ENCODE measurements around the gene SH3GL2. TPM values are rescaled to one million over a fixed set of nuclear protein-coding genes. Genes with fewer than 3 reads are reported as not detected.

SH3GL2 gene
- total and polyA plus RNA-seq, 2 donors (not counting 1 experiment from before 2014, with no cell fraction given) = not detected

- no peak overlapping the region for H3K4me3 ChIP-seq (ENCODE audit: control extremely low read depth in 1 of 5, extremely low read depth in 1 of 5, insufficient read depth in 1 of 5, low read depth in 2 of 5, low read length in 4 of 5)
- POLR2A ChIA-PET = no interaction called here
- 100% methylated on average over 1 of the region's 1 CpG for WGBS (ENCODE audit: insufficient coverage)
- peaks cover 2% of the 10 kb centered on the region for H3K9me3 Mint-ChIP-seq (ENCODE audit: insufficient read depth)
- no peak overlapping the region for H2AFZ ChIP-seq (ENCODE audit: insufficient read depth, low read depth, low read length, poor library complexity, severe bottlenecking)
- no peak overlapping the region for H3K27ac Mint-ChIP-seq
- no peaks in the 10 kb centered on the region for H3K27me3 Mint-ChIP-seq
- no peak overlapping the region for H3K4me2 ChIP-seq (replicated peaks; ENCODE audit: low read depth, low read length, poor library complexity, severe bottlenecking)
- no peaks in the 10 kb centered on the region for H3K27me3 ChIP-seq (replicated peaks in 1 of 4; ENCODE audit: control extremely low read depth in 1 of 4, control insufficient read depth in 3 of 4, insufficient read depth in 4 of 4, low read length in 3 of 4)
- H3K79me2 ChIP-seq (ENCODE audit: control insufficient read depth, insufficient read depth, low read length) = no peaks in the 10 kb centered on the region
- no peaks in the 10 kb centered on the region for H3K4me1 Mint-ChIP-seq
- no peak for TF ChIP-seq CTCF (IDR thresholded peaks at IDR 0.05)
- no peak for TF ChIP-seq EZH2 (IDR thresholded peaks at IDR 0.05; ENCODE audit: borderline replicate concordance, insufficient read depth, low read depth, low read length, poor library complexity, severe bottlenecking)
- no peak for ATAC-seq (ENCODE audit: low read depth)
- no peaks in the 10 kb centered on the region for H4K20me1 ChIP-seq (ENCODE audit: control insufficient read depth, insufficient read depth, low read length, poor library complexity, severe bottlenecking)
- no peak for DNase-seq
- intact Hi-C loops (cut with micrococcal nuclease) = no loop called here
- CTCF ChIA-PET = no interaction called here
- no peaks in the 10 kb centered on the region for H3K36me3 ChIP-seq (replicated peaks in 1 of 2; ENCODE audit: control extremely low read depth in 1 of 2, control insufficient read depth in 1 of 2, extremely low read depth in 1 of 2, insufficient read depth in 2 of 2, low read length in 1 of 2)
- peaks cover 0 to 5% (median 0%) of the 10 kb centered on the region in 3 donors for H3K9me3 ChIP-seq (ENCODE audit: control extremely low read depth in 1 of 3, control insufficient read depth in 2 of 3, insufficient read depth in 1 of 3, low read length in 2 of 3)
- no peak overlapping the region for H3K27ac ChIP-seq (ENCODE audit: low read length in 2 of 2)
- H3K4me3 Mint-ChIP-seq = no peak overlapping the region
- H3K9ac ChIP-seq (ENCODE audit: low read length) = no peak overlapping the region
- H3K4me1 ChIP-seq (ENCODE audit: control insufficient read depth in 2 of 2, insufficient read depth in 2 of 2, low read length in 2 of 2) = no peaks in the 10 kb centered on the region
These were observed 246.4 kb downstream of the SH3GL2 start for GRCh38 chr9:17825265-17825659.

GRCh38 chr9:17829064-17829463 lies 250.2 kb downstream of the SH3GL2 start:
- Mint-ChIP-seq H3K4me1 (no peaks in the 10 kb centered on the region), H3K9me3 (ENCODE audit: insufficient read depth) (no peaks in the 10 kb centered on the region), H3K27me3 (no peaks in the 10 kb centered on the region), H3K4me3 (no peak overlapping the region), H3K27ac (no peak overlapping the region)
- Histone ChIP-seq H3K4me3 (ENCODE audit: control extremely low read depth in 1 of 5, extremely low read depth in 1 of 5, insufficient read depth in 1 of 5, low read depth in 2 of 5, low read length in 4 of 5) (no peak overlapping the region), H3K36me3 (replicated peaks in 1 of 2; ENCODE audit: control extremely low read depth in 1 of 2, control insufficient read depth in 1 of 2, extremely low read depth in 1 of 2, insufficient read depth in 2 of 2, low read length in 1 of 2) (no peaks in the 10 kb centered on the region), H2AFZ (ENCODE audit: insufficient read depth, low read depth, low read length, poor library complexity, severe bottlenecking) (no peak overlapping the region), H4K20me1 (ENCODE audit: control insufficient read depth, insufficient read depth, low read length, poor library complexity, severe bottlenecking) (no peaks in the 10 kb centered on the region), H3K79me2 (ENCODE audit: control insufficient read depth, insufficient read depth, low read length) (no peaks in the 10 kb centered on the region), H3K27ac (ENCODE audit: low read length in 2 of 2) (no peak overlapping the region), H3K4me2 (replicated peaks; ENCODE audit: low read depth, low read length, poor library complexity, severe bottlenecking) (no peak overlapping the region), H3K9me3 (ENCODE audit: control extremely low read depth in 1 of 3, control insufficient read depth in 2 of 3, insufficient read depth in 1 of 3, low read length in 2 of 3) (peaks cover 0 to 5% (median 0%) of the 10 kb centered on the region in 3 donors), H3K9ac (ENCODE audit: low read length) (no peak overlapping the region), H3K4me1 (ENCODE audit: control insufficient read depth in 2 of 2, insufficient read depth in 2 of 2, low read length in 2 of 2) (no peaks in the 10 kb centered on the region), H3K27me3 (replicated peaks in 1 of 4; ENCODE audit: control extremely low read depth in 1 of 4, control insufficient read depth in 3 of 4, insufficient read depth in 4 of 4, low read length in 3 of 4) (no peaks in the 10 kb centered on the region)
- intact Hi-C loops (cut with micrococcal nuclease) = no loop called here
- CTCF ChIA-PET = no interaction called here
- POLR2A ChIA-PET = no interaction called here
- ATAC-seq (ENCODE audit: low read depth) (no peak), DNase-seq (no peak)
- no peak for TF ChIP-seq EZH2 (IDR thresholded peaks at IDR 0.05; ENCODE audit: borderline replicate concordance, insufficient read depth, low read depth, low read length, poor library complexity, severe bottlenecking)
- no peak for TF ChIP-seq CTCF (IDR thresholded peaks at IDR 0.05)
